Endothelial cell of umbilical vein (primary cell): Measurements from ENCODE around the gene IRGM. TPM values are rescaled to one million over a fixed set of nuclear protein-coding genes. Genes with fewer than 3 reads are reported as not detected.

Experiments used
- BruUV-seq: library from RNA; stranded (reverse); fragments of 400-500 nt; replicated peaks from 2 replicates; lab custom pipeline; 2021; lab: Mats Ljungman, UMichigan
- CTCF ChIA-PET: fragments of 300-600, 350-600 bp; sonication (Branson Sonifier 250); formaldehyde crosslinking; loops from one replicate; lab custom pipeline; 2021; ENCODE audit warnings: antibody characterized with exemption, inconsistent platforms; lab: Charles Lee
- POLR2A ChIA-PET: fragments of 300-600, 350-600 bp; sonication (Branson Sonifier 250); formaldehyde crosslinking; loops from one replicate; lab custom pipeline; 2021; ENCODE audit warnings: antibody characterized with exemption, inconsistent platforms; lab: Charles Lee
- DNase-seq: peaks from one replicate; pipeline ENCODE4 v3.0.0-alpha.2; 2011; ENCODE audit warnings: low read depth, low spot score
- FAIRE-seq: peaks from 2 replicates; lab custom pipeline; 2011; peaks lifted over from hg19 to GRCh38; lab: Jason Lieb, UNC
- H2AFZ ChIP-seq: 2 replicates; pipeline ENCODE4 v1.6.0; 2012; ENCODE audit warnings: low read depth, low read length, control low read depth, inconsistent platforms
- H3K27ac ChIP-seq: 2 replicates; pipeline ENCODE4 v1.5.1; 2011; ENCODE audit warnings: low read depth, mild to moderate bottlenecking, control low read depth, low read length, moderate library complexity; ENCODE audit not compliant: insufficient read depth
- H3K27me3 ChIP-seq, 2 experiments: 2 replicates each; pipeline versions ENCODE4 v1.6.0 to v1.6.1; 2011; ENCODE audit warnings: low read length in 2 of 2, mixed read lengths in 1 of 2; ENCODE audit not compliant: control insufficient read depth in 2 of 2, insufficient read depth in 2 of 2
- H3K36me3 ChIP-seq, 2 experiments: 2 replicates in 1 of 2; 3 replicates in 1 of 2; pipeline ENCODE4 v1.5.1; 2011; ENCODE audit warnings: low read length in 2 of 2, mild to moderate bottlenecking in 1 of 2, moderate library complexity in 1 of 2; ENCODE audit not compliant: control insufficient read depth in 2 of 2, insufficient read depth in 2 of 2; ENCODE audit errors: extremely low read depth in 1 of 2
- H3K4me1 ChIP-seq: 3 replicates; pipeline ENCODE4 v1.5.1; 2011; ENCODE audit warnings: mild to moderate bottlenecking, low read length; ENCODE audit not compliant: control insufficient read depth, insufficient read depth; ENCODE audit errors: extremely low read depth
- H3K4me2 ChIP-seq: 2 replicates; pipeline ENCODE4 v1.6.1; 2011; ENCODE audit warnings: low read length, control low read depth, mixed read lengths; ENCODE audit not compliant: insufficient read depth
- H3K4me3 ChIP-seq, 3 experiments: fragments of 200-600 bp in 1 of 3; sonication (generic), shearing (Covaris generic) in 1 of 3; replicated peaks in 1 of 3; 2 replicates each; pipeline ENCODE4 v1.5.1; 2011 to 2016; ENCODE audit warnings: control low read depth in 3 of 3, low read length in 3 of 3, mild to moderate bottlenecking in 2 of 3, inconsistent platforms in 1 of 3, low read depth in 1 of 3, moderate library complexity in 1 of 3; ENCODE audit not compliant: insufficient read depth in 1 of 3
- H3K79me2 ChIP-seq: 2 replicates; pipeline ENCODE4 v1.6.0; 2012; ENCODE audit warnings: low read length, inconsistent platforms; ENCODE audit not compliant: control insufficient read depth, insufficient read depth
- H3K9ac ChIP-seq: replicated peaks from 2 replicates; pipeline ENCODE3; 2011; ENCODE audit warnings: low read length, control low read depth; ENCODE audit not compliant: insufficient read depth; ENCODE audit errors: extremely low read depth
- H3K9me1 ChIP-seq: replicated peaks from 3 replicates; pipeline ENCODE4 v1.6.0; 2011; ENCODE audit warnings: mild to moderate bottlenecking, low read length; ENCODE audit not compliant: control insufficient read depth, insufficient read depth; ENCODE audit errors: extremely low read depth
- H3K9me3 ChIP-seq: replicated peaks from 2 replicates; pipeline ENCODE4 v1.5.1; 2012; ENCODE audit warnings: low read length, inconsistent platforms; ENCODE audit not compliant: control insufficient read depth, insufficient read depth
- H4K20me1 ChIP-seq: replicated peaks from 2 replicates; pipeline ENCODE3; 2011; ENCODE audit warnings: mild to moderate bottlenecking, low read length; ENCODE audit not compliant: control insufficient read depth, insufficient read depth; ENCODE audit errors: extremely low read depth
- EZH2 ChIP-seq: IDR thresholded peaks from 2 replicates; pipeline ENCODE4 v1.6.1; 2012; ENCODE audit warnings: borderline replicate concordance, low read depth, mild to moderate bottlenecking, moderate library complexity, low read length, inconsistent platforms; ENCODE audit not compliant: severe bottlenecking
- FOS ChIP-seq: IDR thresholded peaks from 2 replicates; pipeline ENCODE4 v1.6.1; 2011; ENCODE audit warnings: mild to moderate bottlenecking, low read length, moderate library complexity, borderline replicate concordance; ENCODE audit not compliant: insufficient read depth
- GATA2 ChIP-seq: IDR thresholded peaks from 2 replicates; pipeline ENCODE4 v1.7.0; 2011; ENCODE audit warnings: low read depth, mild to moderate bottlenecking, moderate library complexity, mixed read lengths, low read length; ENCODE audit not compliant: insufficient read length, insufficient read depth
- JUN ChIP-seq: IDR thresholded peaks from 2 replicates; pipeline ENCODE4 v1.6.1; 2011; ENCODE audit warnings: borderline replicate concordance, low read depth; ENCODE audit not compliant: insufficient read length, insufficient read depth
- MYC ChIP-seq: IDR thresholded peaks from one replicate; pipeline ENCODE4 v1.6.1; 2011; ENCODE audit warnings: mild to moderate bottlenecking, low read depth, low read length
- POLR2A ChIP-seq: IDR thresholded peaks from 2 replicates; pipeline ENCODE4 v1.6.1; 2012; ENCODE audit warnings: low read depth, mild to moderate bottlenecking, control low read depth, low read length
- POLR2AphosphoS5 ChIP-seq: IDR thresholded peaks from 2 replicates; pipeline ENCODE4 v1.6.1; 2012; ENCODE audit warnings: low read depth, mild to moderate bottlenecking, control low read depth, low read length, moderate library complexity; ENCODE audit not compliant: insufficient read depth
- dilution Hi-C: fragments of 300-500 bp; cut with MboI; formaldehyde crosslinking; loops from one replicate; pipeline ENCODE4 v1.15.0; 2019; ENCODE audit warnings: low sequenced_read_pairs; ENCODE audit not compliant: extremely low pct_ligation_motif_present
- intact Hi-C: fragments of 100-400 bp; cut with micrococcal nuclease; formaldehyde crosslinking; loops from one replicate; pipeline ENCODE4 v1.10.0; 2022
- polyA plus RNA-seq, 4 experiments: library from polyadenylated mRNA; depleted of rRNA in 3 of 4; stranded (reverse) in 3 of 4; unstranded in 1 of 4; fragments of >200 nt; gene quantifications; 2 replicates each; pipeline versions ENCODE4 v1.2.1 to v1.2.3, GENCODE V29; 2011 to 2012; ENCODE audit warnings: missing spikeins in 1 of 4
- total RNA-seq: library from RNA; stranded (reverse); gene quantifications from 2 replicates; pipeline ENCODE4 v1.2.3, GENCODE V29; 2021
- TF ChIP-seq, protein P1 (sequence below): IDR thresholded peaks from 2 replicates; pipeline ENCODE4 v1.6.1; 2011; ENCODE audit not compliant: insufficient read depth, insufficient read length
- TF ChIP-seq, protein P2 (sequence below), 2 donors: IDR thresholded peaks; 1 replicate in 1 of 2; 2 replicates in 1 of 2; pipeline ENCODE4 v1.5.1; 2011; ENCODE audit warnings: low read length in 2 of 2, mild to moderate bottlenecking in 2 of 2, moderate library complexity in 2 of 2, control low read depth in 1 of 2, inconsistent platforms in 1 of 2, low read depth in 1 of 2; ENCODE audit not compliant: insufficient read depth in 1 of 2; ENCODE audit errors: extremely low read depth in 1 of 2

Gene IRGM
- total and polyA plus RNA-seq, 2 donors (not counting 3 experiments of a cell fraction or from before 2014, with no cell fraction given): not detected

DNA sequence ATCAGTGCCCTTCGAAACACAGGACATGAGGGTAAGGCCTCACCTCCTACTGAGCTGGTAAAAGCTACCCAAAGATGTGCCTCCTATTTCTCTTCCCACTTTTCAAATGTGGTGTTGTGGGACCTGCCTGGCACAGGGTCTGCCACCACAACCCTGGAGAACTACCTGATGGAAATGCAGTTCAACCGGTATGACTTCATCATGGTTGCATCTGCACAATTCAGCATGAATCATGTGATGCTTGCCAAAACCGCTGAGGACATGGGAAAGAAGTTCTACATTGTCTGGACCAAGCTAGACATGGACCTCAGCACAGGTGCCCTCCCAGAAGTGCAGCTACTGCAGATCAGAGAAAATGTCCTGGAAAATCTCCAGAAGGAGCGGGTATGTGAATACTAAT lies 1.9 kb downstream of the IRGM start:
- FAIRE-seq (no peak), DNase-seq (no peak)
- H3K79me2 ChIP-seq: no peaks in the 10 kb centered on the region
- H4K20me1 ChIP-seq: no peaks in the 10 kb centered on the region
- no peak overlapping the region for H3K9ac ChIP-seq
- TF ChIP-seq POLR2A (no peak), EZH2 (no peak), JUN (no peak), GATA2 (no peak), MYC (no peak), POLR2AphosphoS5 (no peak), FOS (no peak)
- TF ChIP-seq, protein P1, sequence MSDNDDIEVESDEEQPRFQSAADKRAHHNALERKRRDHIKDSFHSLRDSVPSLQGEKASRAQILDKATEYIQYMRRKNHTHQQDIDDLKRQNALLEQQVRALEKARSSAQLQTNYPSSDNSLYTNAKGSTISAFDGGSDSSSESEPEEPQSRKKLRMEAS: no peak
- TF ChIP-seq, protein P2, sequence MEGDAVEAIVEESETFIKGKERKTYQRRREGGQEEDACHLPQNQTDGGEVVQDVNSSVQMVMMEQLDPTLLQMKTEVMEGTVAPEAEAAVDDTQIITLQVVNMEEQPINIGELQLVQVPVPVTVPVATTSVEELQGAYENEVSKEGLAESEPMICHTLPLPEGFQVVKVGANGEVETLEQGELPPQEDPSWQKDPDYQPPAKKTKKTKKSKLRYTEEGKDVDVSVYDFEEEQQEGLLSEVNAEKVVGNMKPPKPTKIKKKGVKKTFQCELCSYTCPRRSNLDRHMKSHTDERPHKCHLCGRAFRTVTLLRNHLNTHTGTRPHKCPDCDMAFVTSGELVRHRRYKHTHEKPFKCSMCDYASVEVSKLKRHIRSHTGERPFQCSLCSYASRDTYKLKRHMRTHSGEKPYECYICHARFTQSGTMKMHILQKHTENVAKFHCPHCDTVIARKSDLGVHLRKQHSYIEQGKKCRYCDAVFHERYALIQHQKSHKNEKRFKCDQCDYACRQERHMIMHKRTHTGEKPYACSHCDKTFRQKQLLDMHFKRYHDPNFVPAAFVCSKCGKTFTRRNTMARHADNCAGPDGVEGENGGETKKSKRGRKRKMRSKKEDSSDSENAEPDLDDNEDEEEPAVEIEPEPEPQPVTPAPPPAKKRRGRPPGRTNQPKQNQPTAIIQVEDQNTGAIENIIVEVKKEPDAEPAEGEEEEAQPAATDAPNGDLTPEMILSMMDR (IDR thresholded peaks at IDR 0.05; ENCODE audit: extremely low read depth in 1 of 2, insufficient read depth in 1 of 2, low read depth in 1 of 2, low read length in 2 of 2): no peak
- no peaks in the 10 kb centered on the region for H3K9me3 ChIP-seq
- BruUV-seq: no TSS peak
- H2AFZ ChIP-seq: no peak overlapping the region
- H3K4me3 ChIP-seq: no peak overlapping the region
- H3K4me2 ChIP-seq: no peak overlapping the region
- dilution Hi-C loops: no loop called here
- intact Hi-C loops: loop anchor here (5.0 kb wide), 2 partner anchors 46 to 391 kb away; no protein-coding TSS in a partner anchor
- no peak overlapping the region for H3K27ac ChIP-seq
- CTCF ChIA-PET: interaction anchor here (1.6 to 3.8 kb wide), 3 partner anchors 47 to 389 kb away, joined by 7 to 86 read pairs (median 82); no protein-coding TSS in a partner anchor
- H3K4me1 ChIP-seq: no peaks in the 10 kb centered on the region
- H3K27me3 ChIP-seq: peaks cover 8 to 14% of the 10 kb centered on the region in 2 experiments
- POLR2A ChIA-PET: no interaction called here
- H3K36me3 ChIP-seq: no peaks in the 10 kb centered on the region
- no peaks in the 10 kb centered on the region for H3K9me1 ChIP-seq
